ENCODE results near the gene KLF4. TPM values are rescaled to one million over a fixed set of nuclear protein-coding genes. Genes with fewer than 3 reads are reported as not detected.

Gene KLF4
- total RNA-seq, 1 donor from 2014 or later: 4.4 TPM

DNA sequence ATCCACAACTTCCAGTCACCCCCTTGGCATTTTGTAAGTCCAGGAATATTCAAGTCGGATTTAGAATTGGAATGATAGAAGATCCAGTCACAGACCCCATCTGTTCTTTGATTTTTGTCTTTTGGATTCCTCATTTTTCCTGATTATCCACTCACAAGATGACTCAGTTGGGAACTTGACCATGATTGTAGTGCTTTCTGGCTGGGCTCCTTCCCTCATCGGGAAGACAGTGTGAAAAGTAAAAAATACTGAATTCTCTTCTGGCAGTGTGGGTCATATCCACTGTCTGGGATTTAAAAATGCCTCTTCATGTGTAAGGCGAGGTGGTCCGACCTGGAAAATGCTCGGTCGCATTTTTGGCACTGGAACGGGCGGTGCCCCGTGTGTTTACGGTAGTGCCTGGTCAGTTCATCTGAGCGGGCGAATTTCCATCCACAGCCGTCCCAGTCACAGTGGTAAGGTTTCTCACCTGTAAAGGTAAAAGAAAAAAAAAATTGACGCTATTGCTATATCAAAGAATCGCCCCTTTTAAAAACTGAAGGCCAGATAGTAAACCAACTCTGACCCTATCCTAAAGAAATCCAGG lies 4.0 kb downstream of the KLF4 start:
- FAIRE-seq (no peak), DNase-seq (ENCODE audit: low read depth) (no peak)
- Mint-ChIP-seq H3K9me3 (ENCODE audit: unreplicated experiment) (no peaks in the 10 kb centered on the region), H3K4me1 (ENCODE audit: low read depth, unreplicated experiment) (no peaks in the 10 kb centered on the region), H3K27ac (ENCODE audit: unreplicated experiment) (no peak overlapping the region), H3K4me3 (ENCODE audit: unreplicated experiment) (no peak overlapping the region), H3K36me3 (ENCODE audit: low read depth, unreplicated experiment) (no peaks in the 10 kb centered on the region), H3K27me3 (ENCODE audit: low read depth, unreplicated experiment) (peaks cover 12% of the 10 kb centered on the region)
- no peaks in the 10 kb centered on the region for H3K9me3 ChIP-seq (ENCODE audit: insufficient read depth, low read depth, low read length)
- H2AFZ ChIP-seq (ENCODE audit: low read depth, low read length): no peak overlapping the region
- H3K79me2 ChIP-seq (ENCODE audit: insufficient read depth, low read length): no peaks in the 10 kb centered on the region
- no peak overlapping the region for H3K4me2 ChIP-seq (ENCODE audit: low read length)
- H3K4me1 ChIP-seq (ENCODE audit: insufficient read depth, low read length): peaks cover 15% of the 10 kb centered on the region
- H3K9ac ChIP-seq (ENCODE audit: low read length): no peak overlapping the region
- TF ChIP-seq, protein P1, sequence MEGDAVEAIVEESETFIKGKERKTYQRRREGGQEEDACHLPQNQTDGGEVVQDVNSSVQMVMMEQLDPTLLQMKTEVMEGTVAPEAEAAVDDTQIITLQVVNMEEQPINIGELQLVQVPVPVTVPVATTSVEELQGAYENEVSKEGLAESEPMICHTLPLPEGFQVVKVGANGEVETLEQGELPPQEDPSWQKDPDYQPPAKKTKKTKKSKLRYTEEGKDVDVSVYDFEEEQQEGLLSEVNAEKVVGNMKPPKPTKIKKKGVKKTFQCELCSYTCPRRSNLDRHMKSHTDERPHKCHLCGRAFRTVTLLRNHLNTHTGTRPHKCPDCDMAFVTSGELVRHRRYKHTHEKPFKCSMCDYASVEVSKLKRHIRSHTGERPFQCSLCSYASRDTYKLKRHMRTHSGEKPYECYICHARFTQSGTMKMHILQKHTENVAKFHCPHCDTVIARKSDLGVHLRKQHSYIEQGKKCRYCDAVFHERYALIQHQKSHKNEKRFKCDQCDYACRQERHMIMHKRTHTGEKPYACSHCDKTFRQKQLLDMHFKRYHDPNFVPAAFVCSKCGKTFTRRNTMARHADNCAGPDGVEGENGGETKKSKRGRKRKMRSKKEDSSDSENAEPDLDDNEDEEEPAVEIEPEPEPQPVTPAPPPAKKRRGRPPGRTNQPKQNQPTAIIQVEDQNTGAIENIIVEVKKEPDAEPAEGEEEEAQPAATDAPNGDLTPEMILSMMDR (IDR thresholded peaks at IDR 0.05; ENCODE audit: insufficient read depth, low read depth, low read length): no peak
- TF ChIP-seq EZH2 (IDR thresholded peaks at IDR 0.05; ENCODE audit: insufficient read depth, low read length): no peak
- peaks cover 6% of the 10 kb centered on the region for H4K20me1 ChIP-seq (ENCODE audit: insufficient read depth, low read length)
- H3K27ac ChIP-seq (ENCODE audit: low read depth, low read length): no peak overlapping the region
- H3K4me3 ChIP-seq (ENCODE audit: insufficient read depth, low read depth, low read length): no peak overlapping the region
- peaks cover 19% of the 10 kb centered on the region for H3K27me3 ChIP-seq (ENCODE audit: insufficient read depth, low read length)
- H3K36me3 ChIP-seq (ENCODE audit: insufficient read depth, low read length): no peaks in the 10 kb centered on the region

DNA sequence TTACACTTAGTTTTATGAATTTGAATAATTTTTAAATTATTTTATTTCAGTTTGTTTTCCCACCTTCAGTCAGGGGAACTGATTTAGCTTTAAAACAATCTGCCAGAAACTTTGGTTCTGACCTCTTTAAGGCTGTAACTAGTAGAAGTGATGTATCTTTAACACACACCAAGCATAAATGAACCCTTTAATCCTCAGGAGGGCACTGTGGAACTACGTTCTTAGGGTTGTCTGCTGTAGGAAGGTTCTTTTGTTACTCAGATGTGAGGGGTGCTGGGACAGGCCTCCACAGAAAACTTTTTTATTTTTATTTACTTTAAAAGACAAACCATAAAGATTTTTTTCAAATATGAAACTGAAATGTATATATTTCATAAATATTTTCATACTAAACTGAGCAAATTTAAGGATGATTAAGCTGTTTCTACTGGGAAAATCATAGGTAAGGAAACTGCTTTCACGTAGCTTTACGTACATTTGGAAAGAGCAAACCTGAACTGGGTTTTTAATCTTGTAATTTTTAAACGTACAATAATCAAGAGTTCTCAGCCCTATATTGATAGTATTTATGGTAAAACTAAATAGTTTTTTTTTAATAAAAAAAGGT lies 5.3 kb downstream of the KLF4 start:
- H4K20me1 ChIP-seq (ENCODE audit: insufficient read depth, low read length): peaks cover 6% of the 10 kb centered on the region
- TF ChIP-seq, protein P1 (IDR thresholded peaks at IDR 0.05; ENCODE audit: insufficient read depth, low read depth, low read length): peak; percentile 62
- no peak for TF ChIP-seq EZH2 (IDR thresholded peaks at IDR 0.05; ENCODE audit: insufficient read depth, low read length)
- Mint-ChIP-seq H3K27ac (ENCODE audit: unreplicated experiment) (no peak overlapping the region), H3K27me3 (ENCODE audit: low read depth, unreplicated experiment) (peaks cover 12% of the 10 kb centered on the region), H3K4me1 (ENCODE audit: low read depth, unreplicated experiment) (no peaks in the 10 kb centered on the region), H3K4me3 (ENCODE audit: unreplicated experiment) (no peak overlapping the region), H3K9me3 (ENCODE audit: unreplicated experiment) (no peaks in the 10 kb centered on the region), H3K36me3 (ENCODE audit: low read depth, unreplicated experiment) (no peaks in the 10 kb centered on the region)
- H2AFZ ChIP-seq (ENCODE audit: low read depth, low read length): no peak overlapping the region
- peaks cover 12% of the 10 kb centered on the region for H3K4me1 ChIP-seq (ENCODE audit: insufficient read depth, low read length)
- no peaks in the 10 kb centered on the region for H3K79me2 ChIP-seq (ENCODE audit: insufficient read depth, low read length)
- no peaks in the 10 kb centered on the region for H3K9me3 ChIP-seq (ENCODE audit: insufficient read depth, low read depth, low read length)
- H3K27ac ChIP-seq (ENCODE audit: low read depth, low read length): no peak overlapping the region
- DNase-seq (ENCODE audit: low read depth) (peak; percentile 55), FAIRE-seq (no peak)
- no peak overlapping the region for H3K9ac ChIP-seq (ENCODE audit: low read length)
- H3K4me2 ChIP-seq (ENCODE audit: low read length): no peak overlapping the region
- peaks cover 19% of the 10 kb centered on the region for H3K27me3 ChIP-seq (ENCODE audit: insufficient read depth, low read length)
- no peaks in the 10 kb centered on the region for H3K36me3 ChIP-seq (ENCODE audit: insufficient read depth, low read length)
- no peak overlapping the region for H3K4me3 ChIP-seq (ENCODE audit: insufficient read depth, low read depth, low read length)

DNA sequence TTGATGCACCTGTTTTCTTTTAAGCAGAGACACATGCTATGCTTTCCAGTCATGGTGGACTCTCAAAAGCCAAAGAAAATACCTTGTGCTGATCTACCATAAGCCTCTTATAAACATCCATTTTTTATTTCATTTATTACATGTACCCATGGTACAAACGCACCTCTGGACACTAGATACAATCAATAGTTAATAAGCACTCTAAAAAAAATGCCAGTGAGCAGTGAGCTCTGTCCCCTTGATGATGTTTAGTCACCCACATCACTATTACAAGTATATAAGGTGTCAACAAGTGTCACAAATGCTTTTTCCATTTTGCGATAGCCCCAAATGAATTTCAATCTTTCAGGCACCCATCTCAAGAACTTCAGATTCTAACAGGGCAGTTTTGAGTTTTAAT lies 5.9 kb downstream of the KLF4 start:
- Mint-ChIP-seq H3K4me3 (ENCODE audit: unreplicated experiment) (no peak overlapping the region), H3K27ac (ENCODE audit: unreplicated experiment) (no peak overlapping the region), H3K4me1 (ENCODE audit: low read depth, unreplicated experiment) (no peaks in the 10 kb centered on the region), H3K9me3 (ENCODE audit: unreplicated experiment) (no peaks in the 10 kb centered on the region), H3K36me3 (ENCODE audit: low read depth, unreplicated experiment) (no peaks in the 10 kb centered on the region), H3K27me3 (ENCODE audit: low read depth, unreplicated experiment) (peaks cover 12% of the 10 kb centered on the region)
- H3K27ac ChIP-seq (ENCODE audit: low read depth, low read length): no peak overlapping the region
- no peak overlapping the region for H2AFZ ChIP-seq (ENCODE audit: low read depth, low read length)
- H3K4me1 ChIP-seq (ENCODE audit: insufficient read depth, low read length): peaks cover 8% of the 10 kb centered on the region
- H3K79me2 ChIP-seq (ENCODE audit: insufficient read depth, low read length): no peaks in the 10 kb centered on the region
- DNase-seq (ENCODE audit: low read depth) (no peak), FAIRE-seq (no peak)
- H3K27me3 ChIP-seq (ENCODE audit: insufficient read depth, low read length): peaks cover 14% of the 10 kb centered on the region
- no peaks in the 10 kb centered on the region for H3K9me3 ChIP-seq (ENCODE audit: insufficient read depth, low read depth, low read length)
- no peak overlapping the region for H3K9ac ChIP-seq (ENCODE audit: low read length)
- no peaks in the 10 kb centered on the region for H3K36me3 ChIP-seq (ENCODE audit: insufficient read depth, low read length)
- TF ChIP-seq, protein P1 (IDR thresholded peaks at IDR 0.05; ENCODE audit: insufficient read depth, low read depth, low read length): no peak
- TF ChIP-seq EZH2 (IDR thresholded peaks at IDR 0.05; ENCODE audit: insufficient read depth, low read length): no peak
- no peak overlapping the region for H3K4me2 ChIP-seq (ENCODE audit: low read length)
- peaks cover 6% of the 10 kb centered on the region for H4K20me1 ChIP-seq (ENCODE audit: insufficient read depth, low read length)
- H3K4me3 ChIP-seq (ENCODE audit: insufficient read depth, low read depth, low read length): no peak overlapping the region

All from astrocyte (in vitro differentiated cells and primary cell).